ENCODE results near the gene COA7.

- TF ChIP-seq CTCF (IDR thresholded peaks at IDR 0.05; ENCODE audit: poor library complexity) (no peak), EZH2 (IDR thresholded peaks at IDR 0.05; ENCODE audit: borderline replicate concordance) (no peak), EZH2phosphoT487 (IDR thresholded peaks at IDR 0.05; ENCODE audit: low read depth, severe bottlenecking, unreplicated experiment) (no peak)
Observed at GRCh38 chr1:52702886-52703787, 5.0 kb upstream of the COA7 start.

Data from hepatocyte (in vitro differentiated cells).